Brain microvascular endothelial cell (primary cell): ENCODE data around the gene PDLIM4.
A peak's percentile ranks its signal among the peaks of the same experiment; 100 is the strongest.

Experiments used
- DNase-seq: peaks from one replicate; pipeline ENCODE4 v3.0.0-alpha.2; 2020
- H3K27ac ChIP-seq: fragments of 250-450 bp; sonication (Bioruptor Pico); 2 replicates; pipeline ENCODE4 v1.5.1; 2020; ENCODE audit warnings: mild to moderate bottlenecking, moderate library complexity
- H3K27me3 ChIP-seq: fragments of 250-450 bp; sonication (Bioruptor Pico); replicated peaks from 2 replicates; pipeline ENCODE4 v1.5.1; 2020; ENCODE audit warnings: mild to moderate bottlenecking
- H3K36me3 ChIP-seq: fragments of 250-450 bp; sonication (Bioruptor Pico); replicated peaks from 2 replicates; pipeline ENCODE4 v1.5.1; 2020; ENCODE audit warnings: mild to moderate bottlenecking
- H3K4me3 ChIP-seq: 2 replicates; pipeline ENCODE4 v1.5.1; 2011; ENCODE audit warnings: low read depth, mild to moderate bottlenecking, control low read depth, low read length, moderate library complexity
- in situ Hi-C: cut with HindIII; loops from 2 replicates; pipeline ENCODE4 v1.10.0; 2017; ENCODE audit warnings: low sequenced_read_pairs, low pct_ligation_motif_present
- TF ChIP-seq, protein P1 (sequence below): IDR thresholded peaks from 2 replicates; pipeline ENCODE4 v1.5.1; 2011; ENCODE audit warnings: low read depth, mild to moderate bottlenecking, moderate library complexity, low read length, control low read depth, inconsistent platforms; ENCODE audit errors: missing control alignments

PDLIM4 gene

DNA sequence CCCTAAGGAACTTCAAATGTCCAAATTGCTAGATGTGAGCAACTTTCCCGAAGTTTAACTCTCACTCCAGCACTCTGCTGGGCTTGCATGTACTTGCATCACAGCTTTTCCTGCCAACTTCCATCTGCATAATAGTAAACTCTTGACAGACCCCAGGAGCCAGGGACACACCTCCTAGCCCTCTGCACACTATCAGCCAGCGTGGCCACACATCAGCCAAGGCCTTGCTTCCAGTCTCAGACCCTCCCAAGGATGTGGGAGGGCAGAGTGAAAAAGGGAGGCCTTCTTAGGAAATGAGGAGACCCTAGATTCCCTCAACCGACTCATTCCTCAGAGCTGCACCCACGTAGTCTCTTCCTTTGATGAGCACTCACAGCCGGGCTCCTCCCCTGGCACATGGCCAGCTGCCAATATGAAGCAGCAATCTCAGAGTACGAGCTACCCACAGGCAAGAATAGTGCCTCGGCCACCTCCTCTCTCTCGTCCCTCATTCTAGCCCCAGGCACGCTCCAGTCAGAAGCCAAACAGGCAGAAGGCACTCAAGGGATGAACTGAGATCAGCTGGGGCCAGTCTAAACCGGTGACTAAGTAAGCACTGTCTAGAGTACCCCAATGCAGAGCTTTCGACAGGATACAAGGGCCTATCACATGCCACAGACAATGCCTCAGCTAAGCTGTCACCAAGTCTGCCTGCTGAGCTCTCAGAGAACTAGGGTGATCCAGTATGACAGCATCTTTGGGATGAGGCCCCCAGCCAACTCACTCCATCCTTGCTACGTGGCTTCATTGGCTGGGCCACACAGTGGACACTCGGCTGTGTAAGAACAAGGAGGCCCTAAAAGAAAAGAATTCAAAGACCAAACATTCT lies 32.1 kb upstream of the PDLIM4 start:
- peak; percentile 83 for DNase-seq

DNA sequence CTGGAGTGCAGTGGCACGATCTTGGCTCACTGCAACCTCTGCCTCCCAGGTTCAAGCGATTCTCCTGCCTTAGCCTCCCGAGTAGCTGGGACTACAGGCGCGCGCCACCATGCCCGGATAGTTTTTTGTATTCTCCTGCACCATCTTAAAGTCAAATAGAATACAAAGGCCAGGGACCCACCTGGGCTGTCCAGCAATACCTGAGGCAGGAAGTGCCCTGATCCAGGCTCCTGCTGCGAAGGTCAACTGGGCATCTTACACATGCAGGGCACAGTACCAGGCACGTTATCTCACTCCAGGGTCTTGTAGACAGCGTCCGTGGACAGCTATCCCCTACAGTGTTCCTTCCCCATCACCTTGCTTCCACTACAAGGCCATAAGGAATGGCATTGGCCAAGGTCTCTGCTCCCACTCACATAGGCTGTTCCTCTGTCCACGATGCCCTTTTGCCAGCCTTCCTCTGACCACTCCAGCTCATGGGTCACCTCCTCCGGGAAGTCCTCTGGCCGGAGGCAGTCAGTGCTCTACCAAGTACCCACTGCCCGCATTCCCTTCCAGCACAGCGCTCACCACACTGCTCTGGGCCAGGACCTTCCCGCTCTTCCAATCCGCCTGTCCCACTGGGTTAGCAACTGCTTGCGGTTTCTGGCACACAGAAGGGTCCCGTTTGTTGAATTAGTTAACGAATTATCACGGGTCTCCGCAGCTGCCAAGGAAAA lies 30.8 kb upstream of the PDLIM4 start:
- in situ Hi-C loops = no loop called here
- TF ChIP-seq, protein P1, sequence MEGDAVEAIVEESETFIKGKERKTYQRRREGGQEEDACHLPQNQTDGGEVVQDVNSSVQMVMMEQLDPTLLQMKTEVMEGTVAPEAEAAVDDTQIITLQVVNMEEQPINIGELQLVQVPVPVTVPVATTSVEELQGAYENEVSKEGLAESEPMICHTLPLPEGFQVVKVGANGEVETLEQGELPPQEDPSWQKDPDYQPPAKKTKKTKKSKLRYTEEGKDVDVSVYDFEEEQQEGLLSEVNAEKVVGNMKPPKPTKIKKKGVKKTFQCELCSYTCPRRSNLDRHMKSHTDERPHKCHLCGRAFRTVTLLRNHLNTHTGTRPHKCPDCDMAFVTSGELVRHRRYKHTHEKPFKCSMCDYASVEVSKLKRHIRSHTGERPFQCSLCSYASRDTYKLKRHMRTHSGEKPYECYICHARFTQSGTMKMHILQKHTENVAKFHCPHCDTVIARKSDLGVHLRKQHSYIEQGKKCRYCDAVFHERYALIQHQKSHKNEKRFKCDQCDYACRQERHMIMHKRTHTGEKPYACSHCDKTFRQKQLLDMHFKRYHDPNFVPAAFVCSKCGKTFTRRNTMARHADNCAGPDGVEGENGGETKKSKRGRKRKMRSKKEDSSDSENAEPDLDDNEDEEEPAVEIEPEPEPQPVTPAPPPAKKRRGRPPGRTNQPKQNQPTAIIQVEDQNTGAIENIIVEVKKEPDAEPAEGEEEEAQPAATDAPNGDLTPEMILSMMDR = no peak
- Histone ChIP-seq H3K4me3 (peak overlapping the region; percentile 70), H3K27ac (peak overlapping the region; percentile 85), H3K27me3 (no peaks in the 10 kb centered on the region), H3K36me3 (no peaks in the 10 kb centered on the region)
- no peak for DNase-seq

More for the DNA sequence above, 32.1 kb upstream of the PDLIM4 start:
- in situ Hi-C loops = no loop called here
- no peaks in the 10 kb centered on the region for H3K36me3 ChIP-seq
- H3K27ac ChIP-seq = peak overlapping the region; percentile 75
- no peaks in the 10 kb centered on the region for H3K27me3 ChIP-seq
- TF ChIP-seq, protein P1 = no peak
- H3K4me3 ChIP-seq = peak overlapping the region; percentile 27

DNA sequence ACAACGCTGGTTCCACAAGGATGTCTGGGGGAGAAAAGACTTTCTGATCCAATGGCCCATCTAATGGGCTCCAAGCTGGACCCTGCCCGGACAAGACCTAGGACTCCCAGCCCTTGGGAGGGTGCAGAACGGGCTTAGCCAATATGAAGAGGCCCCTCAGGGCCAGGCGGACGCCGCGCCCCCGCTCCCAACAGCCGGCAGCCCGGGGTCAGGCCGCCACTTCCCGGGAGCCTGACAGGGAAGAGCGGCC lies 30.3 kb upstream of the PDLIM4 start:
- Histone ChIP-seq H3K4me3 (peak overlapping the region; percentile 70), H3K27me3 (no peaks in the 10 kb centered on the region), H3K36me3 (no peaks in the 10 kb centered on the region), H3K27ac (peak overlapping the region; percentile 85)
- TF ChIP-seq, protein P1 = no peak
- no peak for DNase-seq
- in situ Hi-C loops = no loop called here

DNA sequence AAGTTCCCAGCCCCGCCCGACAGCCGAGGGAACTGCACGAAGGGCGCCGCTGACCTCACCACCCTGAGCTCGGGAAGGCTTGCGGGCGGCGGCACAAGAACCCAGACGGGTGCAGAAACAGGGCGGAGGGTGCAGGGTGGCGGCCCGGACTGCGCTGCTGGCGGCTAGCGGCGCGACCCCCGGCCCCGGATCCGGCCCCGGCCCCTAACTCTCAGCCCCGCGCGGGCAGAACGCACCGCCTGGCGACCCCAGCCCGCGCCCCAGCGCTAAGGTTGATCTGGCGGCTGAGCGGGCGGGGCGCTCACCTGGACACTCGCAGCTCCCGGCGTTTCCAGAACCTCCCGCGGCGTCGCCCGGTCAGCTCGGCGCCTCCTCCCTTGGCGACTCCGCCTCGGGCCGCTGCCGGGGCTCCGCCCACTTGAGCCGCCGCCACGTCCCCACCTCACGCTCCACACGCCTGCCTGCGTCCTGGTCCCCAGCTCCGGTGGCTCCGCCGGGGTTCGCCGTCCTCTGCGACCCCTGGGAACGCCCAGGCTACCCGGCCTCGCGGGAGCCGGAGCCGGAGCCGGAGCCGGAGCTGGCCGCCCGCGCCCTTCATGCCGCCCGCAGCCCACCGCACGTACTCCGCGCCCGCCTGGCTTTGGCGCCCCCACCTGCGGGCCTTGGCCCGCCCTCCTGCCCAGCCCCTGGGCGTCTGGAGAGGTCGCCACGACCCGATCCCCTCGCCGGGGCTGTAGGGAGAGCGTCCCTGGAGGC lies 29.8 kb upstream of the PDLIM4 start, which contains the start of gene P4HA2:
Gene P4HA2, minus strand, starts transcription at position 369 of the 756 bp plus-strand sequence. CDS start 9,227 bp downstream, outside the sequence.
- Histone ChIP-seq H3K27me3 (no peaks in the 10 kb centered on the region), H3K27ac (peak within 1 kb of the TSS; percentile 85), H3K4me3 (peak within 1 kb of the TSS; percentile 70), H3K36me3 (no peaks in the 10 kb centered on the region)
- DNase-seq = peak; percentile 52
- in situ Hi-C loops = no loop called here
- TF ChIP-seq, protein P1 = peak; percentile 15

DNA sequence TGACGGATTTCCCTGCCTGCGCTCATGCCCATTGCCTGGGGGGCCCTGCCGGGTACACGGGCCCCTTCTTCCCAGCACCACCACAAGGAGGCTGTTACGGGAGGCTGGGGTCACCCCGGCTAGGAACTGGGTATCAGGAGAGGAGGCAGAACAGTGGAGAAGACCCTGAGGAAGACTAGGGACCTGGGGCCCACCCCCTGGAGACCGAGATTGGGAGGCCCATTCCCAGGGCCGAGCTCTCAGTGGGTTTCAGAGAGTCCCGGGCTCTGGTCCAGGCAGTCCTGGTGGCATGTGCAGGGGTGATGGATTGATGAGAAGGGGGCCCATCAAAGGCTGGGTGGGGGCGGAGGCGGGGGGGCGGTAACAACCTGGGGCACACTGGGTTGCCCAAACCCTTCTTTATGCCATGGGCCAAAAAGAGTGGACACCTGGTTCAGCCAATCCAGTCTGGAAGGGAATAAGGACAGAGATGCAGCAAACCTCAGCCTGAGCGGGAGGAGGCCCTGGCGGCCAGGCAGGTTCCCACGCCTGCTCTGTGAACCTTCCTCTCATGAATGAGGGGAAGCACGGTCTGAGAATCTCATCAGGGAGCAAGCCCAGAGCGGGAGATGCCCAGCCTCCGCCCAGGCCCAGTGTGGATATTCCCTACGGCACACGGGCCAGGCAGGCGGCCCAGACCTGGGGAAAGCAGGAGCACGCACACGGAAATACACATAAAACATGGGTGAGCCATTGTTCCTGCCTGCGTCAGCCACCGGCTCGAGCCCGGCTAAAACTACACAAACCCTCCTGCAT lies 29.1 kb upstream of the PDLIM4 start:
- TF ChIP-seq, protein P1 = peak; percentile 35
- DNase-seq = no peak
- peak overlapping the region; percentile 70 for H3K4me3 ChIP-seq
- no peaks in the 10 kb centered on the region for H3K27me3 ChIP-seq
- in situ Hi-C loops = no loop called here
- H3K36me3 ChIP-seq = no peaks in the 10 kb centered on the region
- H3K27ac ChIP-seq = peak overlapping the region; percentile 85
